HG02938 (cell line): ENCODE measurements around the gene EEF2.

ENCODE experiments used
- ATAC-seq: cut with Tn5 transposase; IDR thresholded peaks from one replicate; pipeline ENCODE4 v1.9.1; 2021; ENCODE audit warnings: mild to moderate bottlenecking, moderate library complexity; ENCODE audit not compliant: unreplicated experiment

The EEF2 gene

DNA sequence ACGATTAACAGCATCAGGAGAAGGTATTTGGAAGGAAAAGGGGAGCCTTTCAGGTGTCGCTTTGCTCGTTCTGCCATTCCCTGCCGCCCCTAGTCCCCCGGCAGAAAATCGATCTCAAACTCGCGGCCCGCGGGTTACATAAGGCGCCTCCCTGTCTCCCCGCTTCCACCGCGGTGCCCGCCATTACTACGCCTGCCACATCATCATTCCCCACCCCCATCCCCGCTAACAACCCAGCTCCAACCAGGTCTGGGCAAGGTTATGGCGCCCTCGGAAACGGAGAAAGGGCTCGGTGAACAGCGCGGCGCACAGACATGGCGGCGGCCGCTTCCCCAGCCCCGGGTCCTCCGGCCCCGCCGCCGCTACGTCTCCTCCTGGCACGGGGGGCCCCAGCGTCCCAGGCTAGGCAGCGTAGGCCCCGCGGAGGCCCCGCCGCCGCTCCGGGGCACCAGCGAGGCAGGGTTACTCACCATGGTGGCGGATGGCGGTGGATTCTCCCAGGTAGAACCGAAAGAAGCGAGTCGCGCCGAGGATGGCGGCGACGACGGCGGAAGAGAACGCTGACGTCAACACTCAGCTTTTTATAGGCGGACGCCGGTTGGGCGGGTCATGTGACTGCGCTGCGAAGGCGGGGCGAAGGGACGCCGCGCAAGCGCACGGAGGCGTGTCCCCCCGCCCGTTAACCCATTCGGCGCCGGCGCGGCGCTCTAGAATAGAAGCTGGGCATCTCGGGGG lies at the start of gene EEF2:
Gene EEF2, minus strand, starts transcription at position 556 of the 735 bp plus-strand sequence. Its CDS starts 83 bp downstream, at position 473.
- no peak for ATAC-seq

DNA sequence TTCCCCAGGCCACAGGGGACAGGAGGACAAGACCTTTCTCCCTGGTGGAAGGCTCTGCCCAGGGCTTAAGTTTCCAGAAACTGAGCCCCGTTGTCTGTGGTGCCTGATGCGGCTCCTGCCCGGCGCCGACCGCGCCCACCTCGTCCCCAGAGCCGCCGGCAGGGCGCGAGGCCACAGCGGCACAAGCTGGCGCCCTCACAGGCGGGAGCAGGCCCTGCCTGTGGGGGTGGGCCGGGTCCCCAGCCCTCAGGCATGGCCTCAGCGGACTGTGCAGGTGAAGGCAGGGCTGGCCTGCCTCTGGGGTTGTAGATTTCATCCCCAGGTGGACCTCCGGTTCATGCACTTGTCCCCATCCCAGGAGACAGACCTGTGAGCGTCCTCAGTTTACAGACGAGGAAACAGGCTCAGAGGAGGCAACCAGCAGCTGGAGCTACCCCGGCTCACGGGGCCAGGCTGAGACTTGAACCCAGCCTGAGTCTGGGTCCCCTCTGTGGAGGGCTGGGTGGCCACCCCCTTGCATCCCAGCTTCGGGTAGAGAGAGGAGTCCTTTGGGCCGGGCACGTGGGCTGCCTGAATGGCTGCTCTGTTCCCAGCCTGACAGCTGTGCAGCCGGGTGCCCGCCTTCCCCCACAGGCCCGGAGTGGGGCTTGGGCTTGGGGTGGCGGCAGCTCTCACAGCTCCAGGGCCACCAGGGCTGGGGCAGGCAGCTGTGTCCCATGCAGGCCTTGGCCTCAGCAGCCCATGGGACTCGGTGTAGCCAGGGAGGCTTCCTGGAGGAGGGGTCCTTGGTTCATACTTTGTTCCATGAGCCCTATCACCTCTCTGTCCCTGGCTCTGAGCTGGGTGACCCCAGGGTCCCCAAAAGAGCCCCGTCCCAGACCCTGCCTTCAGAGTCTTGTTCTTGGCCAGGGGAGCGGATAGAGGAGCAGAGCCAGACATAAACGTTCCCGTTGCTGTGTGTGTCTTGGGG lies 49.1 kb upstream of the EEF2 start:
- no peak for ATAC-seq

- ATAC-seq: no peak
Observed at GRCh38 chr19:4033028-4033956, 48.0 kb upstream of the EEF2 start.

DNA sequence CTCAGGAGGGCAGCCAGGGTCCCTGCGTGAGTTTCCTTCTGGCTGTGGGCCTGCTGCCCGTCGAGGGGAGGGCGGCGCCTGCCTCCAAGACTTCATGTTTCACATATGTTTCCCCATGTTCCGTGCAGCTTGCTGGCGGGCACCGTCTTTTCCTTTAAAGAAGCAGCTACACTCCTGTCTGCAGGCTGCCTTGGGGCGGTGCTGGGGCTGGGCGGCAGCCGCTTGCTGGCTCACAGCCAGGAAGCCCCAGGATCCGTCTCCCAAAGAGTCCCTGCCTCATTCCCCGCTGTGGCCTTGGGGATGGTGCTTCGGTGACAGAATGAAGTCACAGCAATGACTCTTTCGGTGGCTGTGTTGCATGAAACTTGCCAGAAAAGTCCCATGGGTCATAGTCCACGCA lies 47.2 kb upstream of the EEF2 start:
- no peak for ATAC-seq

DNA sequence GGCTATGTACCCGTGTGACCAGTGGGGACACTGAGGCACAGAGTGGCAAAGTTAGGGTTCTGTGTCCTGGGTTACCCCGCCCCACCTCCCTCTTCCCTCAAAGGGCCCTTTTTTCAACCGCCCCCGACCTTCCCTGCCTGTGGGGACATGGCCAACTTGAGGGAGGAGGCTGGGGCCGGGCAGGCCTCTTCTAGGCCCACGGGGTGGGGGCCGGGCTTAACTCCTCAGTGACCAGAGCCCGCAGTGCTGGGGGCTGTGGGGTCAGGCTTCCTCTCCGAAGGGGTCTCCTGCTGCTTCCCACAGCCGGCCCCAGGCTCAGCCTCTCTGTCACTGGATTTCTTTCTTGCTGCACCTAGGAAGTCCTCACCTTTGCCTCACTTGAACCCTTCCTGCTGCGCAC lies 46.2 kb upstream of the EEF2 start:
- no peak for ATAC-seq

DNA sequence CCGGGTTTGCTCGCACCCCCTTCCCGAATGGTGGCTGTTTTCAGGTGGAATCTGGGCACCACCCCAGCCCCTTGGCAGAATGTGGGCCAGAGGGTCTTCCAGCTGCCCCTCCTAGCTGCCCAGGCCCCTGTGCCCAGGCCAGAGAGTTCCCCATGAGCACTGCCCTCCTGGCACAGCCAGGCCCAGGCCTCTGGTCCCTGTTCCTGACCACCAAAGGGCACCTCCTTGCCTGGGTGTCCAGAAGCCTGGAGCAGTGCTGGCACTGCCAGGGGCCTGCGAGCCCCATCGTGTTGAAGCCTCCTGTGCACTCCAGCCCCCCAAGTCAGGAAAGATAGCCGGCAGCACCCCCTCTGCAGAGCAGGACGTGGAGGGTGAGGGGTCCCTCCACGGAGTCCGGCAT lies 45.7 kb upstream of the EEF2 start:
- no peak for ATAC-seq

DNA sequence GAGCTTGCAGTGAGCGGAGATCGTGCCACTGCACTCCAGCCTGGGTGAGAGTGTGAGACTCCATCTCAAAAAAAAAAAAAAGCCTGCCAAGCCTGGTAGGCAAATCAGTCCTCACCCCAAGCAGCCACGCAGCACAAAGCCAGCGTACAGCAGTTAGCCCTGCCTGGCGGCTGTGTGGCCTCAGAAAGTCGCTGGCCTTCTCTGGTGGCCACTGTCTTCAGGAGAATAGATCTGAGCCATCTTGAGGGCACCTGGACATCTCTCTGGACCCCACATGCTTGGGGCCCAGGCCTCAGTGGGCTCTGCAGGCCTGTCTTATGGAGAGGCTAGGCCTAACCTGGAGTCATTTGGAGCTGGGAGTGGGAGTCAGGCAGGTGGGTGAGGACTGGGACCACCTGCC lies 45.3 kb upstream of the EEF2 start:
- ATAC-seq: no peak

DNA sequence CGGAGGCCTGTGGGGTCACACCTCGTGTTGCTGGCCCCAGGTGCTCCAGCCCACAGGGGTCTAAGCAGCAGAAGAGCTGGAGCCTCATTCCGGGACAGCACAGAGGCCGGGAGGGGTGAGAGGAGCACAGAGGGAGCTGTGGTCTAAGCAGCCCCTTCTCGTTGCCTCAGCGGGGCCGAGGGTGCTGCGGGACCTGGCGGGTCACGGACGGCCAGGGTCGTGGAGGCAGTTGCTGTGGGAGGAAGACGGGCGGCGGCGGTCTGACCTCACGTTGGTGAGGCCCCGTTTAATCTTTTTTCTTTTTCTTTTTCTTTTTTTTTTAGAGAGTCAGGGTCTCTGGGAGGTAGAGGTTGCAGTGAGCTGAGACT lies 44.0 kb upstream of the EEF2 start:
- ATAC-seq: no peak

DNA sequence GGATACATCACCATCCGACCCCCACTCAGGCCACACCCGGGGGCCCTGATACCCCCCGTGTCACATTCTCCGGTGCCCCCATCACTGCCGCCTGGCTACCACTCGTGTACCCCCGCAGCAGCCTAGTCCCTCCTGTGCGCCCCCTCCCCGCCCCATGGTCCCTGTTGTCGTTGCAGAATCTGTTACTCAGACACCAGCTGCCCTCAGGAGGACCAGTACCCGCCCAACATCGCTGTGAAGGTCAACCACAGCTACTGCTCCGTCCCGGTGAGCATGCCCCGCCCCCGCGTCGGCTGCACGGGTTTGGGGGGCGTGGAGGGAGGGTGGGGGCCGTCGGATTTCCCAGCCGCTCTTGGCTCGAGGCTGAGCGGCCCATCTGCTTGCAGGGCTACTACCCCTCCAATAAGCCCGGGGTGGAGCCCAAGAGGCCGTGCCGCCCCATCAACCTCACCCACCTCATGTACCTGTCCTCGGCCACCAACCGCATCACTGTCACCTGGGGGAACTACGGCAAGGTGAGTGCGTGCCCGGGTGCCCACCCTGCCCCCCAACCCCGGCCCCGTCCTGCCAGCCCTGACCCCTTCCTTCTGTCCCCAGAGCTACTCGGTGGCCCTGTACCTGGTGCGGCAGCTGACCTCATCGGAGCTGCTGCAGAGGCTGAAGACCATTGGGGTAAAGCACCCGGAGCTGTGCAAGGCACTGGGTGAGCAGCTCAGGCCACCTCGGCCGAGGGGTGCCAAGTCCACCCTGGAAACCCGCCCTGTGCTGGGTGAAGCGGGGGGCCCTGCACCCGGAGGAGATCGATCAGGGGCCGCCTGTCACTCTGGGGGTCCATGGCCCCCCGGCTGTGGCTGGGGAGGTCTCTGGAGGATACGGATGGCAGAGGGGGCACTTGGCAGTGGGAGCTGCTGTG lies 43.3 kb upstream of the EEF2 start:
- no peak for ATAC-seq

DNA sequence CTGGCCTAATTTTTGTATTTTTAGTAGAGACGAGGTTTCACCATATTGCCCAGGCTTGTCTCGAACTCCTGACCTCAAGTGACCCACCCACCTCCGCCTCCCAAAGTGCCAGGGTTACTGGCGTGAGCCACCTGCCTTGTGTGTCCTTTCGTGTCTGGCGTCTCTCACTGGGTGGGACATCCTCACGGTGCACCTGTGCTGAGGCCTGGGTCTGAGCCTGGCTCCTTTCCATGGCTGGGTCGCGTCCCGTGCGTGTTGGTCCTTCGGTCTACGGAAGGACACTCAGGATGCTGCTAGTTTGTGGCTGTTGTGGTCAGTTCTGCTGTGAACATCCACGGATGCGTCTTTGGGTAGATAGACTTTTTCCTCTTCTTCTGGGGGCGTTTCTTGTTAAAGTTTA lies 41.9 kb upstream of the EEF2 start:
- no peak for ATAC-seq

DNA sequence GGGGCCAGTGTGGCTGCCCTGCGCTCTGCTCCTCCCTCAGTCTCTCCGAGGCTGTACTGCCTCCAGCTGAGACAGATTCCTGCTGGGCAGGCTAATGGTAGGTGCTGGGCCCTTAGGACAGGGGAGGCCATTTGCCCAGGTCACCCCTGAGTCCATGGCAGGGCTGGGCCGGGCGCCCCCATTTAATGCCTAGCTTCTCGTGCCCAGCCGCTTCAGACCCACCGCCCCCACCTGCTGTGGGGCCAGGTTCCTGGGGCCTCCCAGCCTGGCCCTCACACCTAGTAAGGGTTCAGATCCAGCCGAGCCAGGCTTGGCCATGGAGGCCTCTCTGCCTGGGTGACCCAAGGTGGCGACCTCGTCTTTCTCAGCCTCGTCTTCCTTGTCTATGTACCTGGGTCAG lies 40.1 kb upstream of the EEF2 start:
- no peak for ATAC-seq

DNA sequence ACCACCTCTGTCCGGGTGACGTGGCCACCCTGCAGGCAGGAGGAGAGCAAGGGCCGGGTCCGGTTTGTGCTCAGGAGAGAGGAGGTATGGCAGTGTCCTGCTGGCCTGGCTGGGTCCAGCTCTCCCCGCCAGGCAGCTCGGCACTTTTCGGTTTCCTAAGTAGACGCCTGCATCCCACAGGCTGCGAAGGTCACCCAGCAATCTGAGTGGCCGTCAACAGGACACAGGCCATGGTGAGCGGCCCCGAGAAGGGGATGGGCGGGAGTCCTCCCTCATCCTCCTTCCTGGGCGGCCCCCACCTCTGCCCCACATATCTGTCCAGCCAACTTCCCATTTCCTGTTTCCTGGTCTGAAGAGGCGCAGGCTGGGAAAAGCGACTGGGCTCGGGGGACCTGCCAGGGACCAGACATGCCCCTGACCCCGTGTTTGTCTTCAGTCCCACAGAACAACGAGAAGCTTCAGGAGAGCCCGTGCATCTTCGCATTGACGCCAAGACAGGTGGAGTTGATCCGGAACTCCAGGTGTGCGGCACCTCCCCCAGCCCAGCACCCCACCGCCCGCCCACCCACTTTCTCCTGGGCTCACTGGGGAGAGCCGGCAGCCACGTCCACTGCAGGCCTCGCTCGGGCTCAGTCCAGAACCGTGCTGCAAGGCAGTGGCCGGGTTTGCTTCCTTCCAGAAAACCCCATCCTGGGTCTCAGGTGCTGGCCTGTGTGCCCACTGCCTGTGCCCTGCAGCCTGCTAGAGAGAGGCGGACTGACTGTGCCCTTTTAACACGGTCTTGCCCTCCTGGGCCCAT lies 38.5 kb upstream of the EEF2 start:
- ATAC-seq: no peak

DNA sequence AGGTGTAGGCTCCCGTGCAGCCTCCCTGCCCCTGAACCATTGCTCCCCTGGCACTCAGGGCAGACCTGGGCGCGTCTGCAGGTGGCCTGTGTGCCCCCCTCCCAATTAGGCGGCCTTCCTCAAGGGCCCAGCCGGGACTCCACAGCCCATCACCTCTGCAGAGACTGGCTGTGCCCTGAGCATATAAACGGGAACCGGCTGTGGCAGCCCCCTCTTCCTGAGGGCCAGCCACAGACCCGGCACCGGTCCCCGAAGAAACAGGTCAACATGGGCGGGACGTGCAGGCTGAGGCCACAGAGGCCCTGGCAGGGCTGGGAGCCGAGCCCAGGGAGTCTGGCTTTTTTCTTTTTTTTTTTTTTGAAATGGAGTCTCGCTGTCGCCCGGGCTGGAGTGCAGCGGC lies 34.3 kb upstream of the EEF2 start:
- no peak for ATAC-seq

DNA sequence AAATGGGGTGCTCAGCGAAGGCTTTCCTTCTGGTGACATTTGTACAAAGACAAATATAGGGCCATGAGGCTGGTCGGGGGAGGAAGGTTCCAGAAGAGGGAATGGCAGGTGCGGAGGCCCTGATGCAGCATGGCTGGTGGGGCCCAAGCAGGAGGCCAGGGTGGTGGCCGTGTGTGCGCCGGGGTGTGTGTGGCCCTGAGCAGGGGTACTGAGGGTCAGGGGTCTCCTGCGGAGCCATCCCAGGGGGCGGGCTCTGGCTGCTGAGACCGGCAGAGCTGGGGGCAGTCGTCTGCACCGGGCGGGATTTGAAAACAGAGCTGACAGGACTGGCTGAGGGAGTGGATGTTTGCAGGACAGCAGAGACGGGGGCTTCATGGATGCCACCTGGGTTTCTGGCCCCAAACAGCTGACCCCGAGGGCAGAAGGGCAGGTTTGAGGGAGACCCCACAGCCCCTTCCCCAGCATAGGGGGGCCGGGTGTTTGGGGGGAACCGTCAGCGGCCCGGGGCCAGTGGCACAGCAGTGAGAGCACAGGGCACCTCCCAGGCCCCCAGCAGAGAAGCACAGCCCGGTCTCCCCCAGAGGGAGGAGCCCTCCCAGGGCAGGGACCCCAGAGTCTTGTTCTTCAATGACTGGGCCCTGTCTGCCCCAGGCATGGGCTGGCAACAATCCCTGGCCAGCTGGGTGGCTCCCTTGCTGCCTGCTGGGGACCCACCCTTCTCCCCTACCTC lies 33.7 kb upstream of the EEF2 start:
- ATAC-seq: no peak

GRCh38 chr19:4018140-4018613 lies 32.9 kb upstream of the EEF2 start:
- no peak for ATAC-seq

DNA sequence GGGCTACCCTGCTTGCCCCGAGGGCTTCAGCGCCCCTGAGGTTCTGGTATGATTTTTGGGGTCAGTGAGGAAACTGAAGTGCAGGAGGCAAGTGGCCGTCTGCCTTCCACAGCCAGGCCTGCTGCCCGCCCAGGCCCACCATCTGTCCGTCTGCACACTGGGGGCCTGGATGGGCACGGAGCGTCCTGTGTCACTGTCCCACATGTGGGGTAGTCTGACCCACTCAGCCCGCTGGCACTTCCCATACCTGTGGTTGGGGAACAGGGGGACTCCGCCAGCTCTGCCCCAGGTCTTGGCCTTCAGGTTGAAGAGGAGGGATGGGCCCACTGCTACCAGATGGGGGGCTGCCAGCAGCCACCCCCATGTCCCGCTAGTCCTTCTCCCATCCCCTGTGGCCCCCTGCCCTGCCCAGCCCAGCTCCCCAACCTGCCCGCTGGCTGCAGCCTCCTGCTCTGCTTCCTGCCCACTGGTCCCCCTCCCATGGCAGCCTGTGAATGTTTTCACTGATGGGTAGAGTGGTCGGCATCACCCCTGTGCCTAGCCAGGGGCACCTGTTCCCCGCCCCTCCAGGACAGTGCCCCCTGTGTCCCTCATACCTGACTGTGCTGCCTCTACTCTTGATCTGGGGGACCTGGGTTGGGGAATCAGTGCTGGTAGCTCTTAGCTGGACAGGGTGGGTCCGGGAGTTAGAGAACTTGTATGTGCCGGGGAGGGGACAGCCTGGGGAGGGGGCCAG lies 31.8 kb upstream of the EEF2 start:
- ATAC-seq: no peak

DNA sequence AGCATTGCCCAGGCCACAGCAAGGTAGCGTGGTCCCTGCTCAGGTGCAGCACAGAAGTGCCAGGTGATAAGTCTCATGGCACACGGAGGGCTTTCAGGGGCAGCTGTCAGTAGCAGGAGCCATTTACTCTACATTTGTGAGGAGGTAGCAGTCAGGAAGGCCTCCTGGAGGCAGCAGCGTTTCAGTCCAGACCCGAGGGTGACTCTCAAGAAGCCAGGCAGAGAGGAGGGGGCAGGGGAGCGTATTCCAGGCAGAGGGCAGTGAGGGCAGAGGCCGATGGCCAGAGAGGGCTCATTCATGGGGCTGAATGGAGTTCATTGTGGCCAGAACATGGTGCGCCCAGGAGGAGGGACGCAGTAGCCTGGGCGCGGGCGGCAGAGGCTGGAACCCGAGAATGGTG lies 31.2 kb upstream of the EEF2 start:
- no peak for ATAC-seq
